ENCODE data around the gene ATXN1.

ATXN1 gene

GRCh38 chr6:16403831-16404230, 357.4 kb downstream of the ATXN1 start:
- Histone ChIP-seq H3K9me3 (ENCODE audit: severe bottlenecking) (no peaks in the 10 kb centered on the region), H3K27me3 (ENCODE audit: insufficient read depth, poor library complexity, severe bottlenecking) (no peaks in the 10 kb centered on the region), H3K4me1 (ENCODE audit: insufficient read depth, poor library complexity, severe bottlenecking) (peaks cover 4% of the 10 kb centered on the region), H3K4me3 (ENCODE audit: severe bottlenecking) (no peak overlapping the region), H3K27ac (ENCODE audit: poor library complexity, severe bottlenecking) (no peak overlapping the region), H3K36me3 (ENCODE audit: low read depth) (no peaks in the 10 kb centered on the region)
- DNase-seq (ENCODE audit: low spot score) (no peak), ATAC-seq (ENCODE audit: low read depth) (no peak)
- peak; percentile 41 for TF ChIP-seq CTCF (IDR thresholded peaks at IDR 0.05; ENCODE audit: poor library complexity, severe bottlenecking)

- DNase-seq (ENCODE audit: low spot score) (no peak), ATAC-seq (ENCODE audit: low read depth) (no peak)
- Histone ChIP-seq H3K4me3 (ENCODE audit: severe bottlenecking) (no peak overlapping the region), H3K4me1 (ENCODE audit: insufficient read depth, poor library complexity, severe bottlenecking) (peaks cover 4% of the 10 kb centered on the region), H3K36me3 (ENCODE audit: low read depth) (no peaks in the 10 kb centered on the region), H3K27ac (ENCODE audit: poor library complexity, severe bottlenecking) (no peak overlapping the region), H3K9me3 (ENCODE audit: severe bottlenecking) (no peaks in the 10 kb centered on the region), H3K27me3 (ENCODE audit: insufficient read depth, poor library complexity, severe bottlenecking) (no peaks in the 10 kb centered on the region)
- TF ChIP-seq CTCF (IDR thresholded peaks at IDR 0.05; ENCODE audit: poor library complexity, severe bottlenecking), result no peak
Measured at GRCh38 chr6:16402581-16402900, 358.7 kb downstream of the ATXN1 start.

- DNase-seq (ENCODE audit: low spot score), result no peak
- H3K36me3 ChIP-seq (ENCODE audit: low read depth), result no peaks in the 10 kb centered on the region
- no peaks in the 10 kb centered on the region for H3K27me3 ChIP-seq (ENCODE audit: insufficient read depth, poor library complexity, severe bottlenecking)
- H3K27ac ChIP-seq (ENCODE audit: poor library complexity, severe bottlenecking), result no peak overlapping the region
- TF ChIP-seq CTCF (IDR thresholded peaks at IDR 0.05; ENCODE audit: poor library complexity, severe bottlenecking), result no peak
- no peaks in the 10 kb centered on the region for H3K9me3 ChIP-seq (ENCODE audit: severe bottlenecking)
- no peak for ATAC-seq (ENCODE audit: low read depth)
- H3K4me1 ChIP-seq (ENCODE audit: insufficient read depth, poor library complexity, severe bottlenecking), result no peaks in the 10 kb centered on the region
- H3K4me3 ChIP-seq (ENCODE audit: severe bottlenecking), result no peak overlapping the region
Measured at GRCh38 chr6:16400248-16400760, 361.0 kb downstream of the ATXN1 start.

GRCh38 chr6:16399695-16400094, 361.6 kb downstream of the ATXN1 start:
- H3K9me3 ChIP-seq (ENCODE audit: severe bottlenecking), result no peaks in the 10 kb centered on the region
- TF ChIP-seq CTCF (IDR thresholded peaks at IDR 0.05; ENCODE audit: poor library complexity, severe bottlenecking), result no peak
- ATAC-seq (ENCODE audit: low read depth), result no peak
- H3K27ac ChIP-seq (ENCODE audit: poor library complexity, severe bottlenecking), result no peak overlapping the region
- no peaks in the 10 kb centered on the region for H3K36me3 ChIP-seq (ENCODE audit: low read depth)
- no peaks in the 10 kb centered on the region for H3K27me3 ChIP-seq (ENCODE audit: insufficient read depth, poor library complexity, severe bottlenecking)
- DNase-seq (ENCODE audit: low spot score), result no peak
- no peaks in the 10 kb centered on the region for H3K4me1 ChIP-seq (ENCODE audit: insufficient read depth, poor library complexity, severe bottlenecking)
- H3K4me3 ChIP-seq (ENCODE audit: severe bottlenecking), result no peak overlapping the region

- ATAC-seq (ENCODE audit: low read depth), result no peak
- TF ChIP-seq CTCF (IDR thresholded peaks at IDR 0.05; ENCODE audit: poor library complexity, severe bottlenecking), result no peak
Measured at GRCh38 chr6:16399158-16399557, 362.1 kb downstream of the ATXN1 start.

More at GRCh38 chr6:16399158-16399557, 362.1 kb downstream of the ATXN1 start:
- no peaks in the 10 kb centered on the region for H3K9me3 ChIP-seq (ENCODE audit: severe bottlenecking)
- no peaks in the 10 kb centered on the region for H3K4me1 ChIP-seq (ENCODE audit: insufficient read depth, poor library complexity, severe bottlenecking)
- H3K27ac ChIP-seq (ENCODE audit: poor library complexity, severe bottlenecking), result no peak overlapping the region
- no peak for DNase-seq (ENCODE audit: low spot score)
- H3K36me3 ChIP-seq (ENCODE audit: low read depth), result no peaks in the 10 kb centered on the region
- no peaks in the 10 kb centered on the region for H3K27me3 ChIP-seq (ENCODE audit: insufficient read depth, poor library complexity, severe bottlenecking)
- no peak overlapping the region for H3K4me3 ChIP-seq (ENCODE audit: severe bottlenecking)

All from RWPE2 (cell line).